Amniotic epithelial cell (primary cell): ENCODE data around the gene GLB1L3.
"Not testable (repeated sequence)": the region's sequence is repeated elsewhere in the genome, so short reads cannot be mapped to it uniquely, and the experiment has no call there.

Experiments used
- DNase-seq: peaks from one replicate; pipeline ENCODE4 v3.0.0-alpha.2; 2010; ENCODE audit warnings: low read depth

Gene GLB1L3

GRCh38 chr11:134250675-134251074 lies 25.5 kb upstream of the GLB1L3 start:
- no peak for DNase-seq

- DNase-seq, result peak; percentile 67
Measured at GRCh38 chr11:134252346-134253187, 23.6 kb upstream of the GLB1L3 start.

- peak; percentile 95 for DNase-seq
Measured at GRCh38 chr11:134253188-134253993, 22.8 kb upstream of the GLB1L3 start, which contains the start of the genes ACAD8 and THYN1. Gene ACAD8, plus strand, starts transcription at chr11:134253568. Its CDS starts 33 bp downstream, at chr11:134253601. Gene THYN1, minus strand, starts transcription at chr11:134253352. Its CDS starts 470 bp downstream, at chr11:134252882.

GRCh38 chr11:134254433-134255183 lies 21.6 kb upstream of the GLB1L3 start:
- DNase-seq, result no peak

- not testable (repeated sequence) for DNase-seq
Measured at GRCh38 chr11:134255184-134255561, 21.0 kb upstream of the GLB1L3 start.

GRCh38 chr11:134257101-134257500 lies 19.1 kb upstream of the GLB1L3 start:
- DNase-seq, result no peak

- DNase-seq, result no peak
Measured at GRCh38 chr11:134258577-134258976, 17.6 kb upstream of the GLB1L3 start.

GRCh38 chr11:134260503-134260902 lies 15.7 kb upstream of the GLB1L3 start:
- no peak for DNase-seq

GRCh38 chr11:134260983-134261382 lies 15.2 kb upstream of the GLB1L3 start:
- DNase-seq, result no peak

- peak; percentile 31 for DNase-seq
Measured at GRCh38 chr11:134261626-134262488, 14.3 kb upstream of the GLB1L3 start.

GRCh38 chr11:134264966-134265764 lies 11.0 kb upstream of the GLB1L3 start:
- no peak for DNase-seq

GRCh38 chr11:134266440-134266839 lies 9.7 kb upstream of the GLB1L3 start:
- DNase-seq, result no peak

- peak; percentile 97 for DNase-seq
Measured at GRCh38 chr11:134266841-134267251, 9.3 kb upstream of the GLB1L3 start.

GRCh38 chr11:134267461-134267860 lies 8.7 kb upstream of the GLB1L3 start:
- no peak for DNase-seq

- DNase-seq, result no peak
Measured at GRCh38 chr11:134267966-134268365, 8.2 kb upstream of the GLB1L3 start.

- peak; percentile 78 for DNase-seq
Measured at GRCh38 chr11:134270250-134270714, 5.9 kb upstream of the GLB1L3 start.

GRCh38 chr11:134271978-134272377 lies 4.2 kb upstream of the GLB1L3 start:
- no peak for DNase-seq

GRCh38 chr11:134272381-134273316 lies 3.5 kb upstream of the GLB1L3 start:
- peak; percentile 90 for DNase-seq

- no peak for DNase-seq
Measured at GRCh38 chr11:134273317-134273712, 2.9 kb upstream of the GLB1L3 start.
